HG02840 (cell line): ENCODE measurements around the gene TMEM44.
"Not testable (repeated sequence)": the region's sequence is repeated elsewhere in the genome, so short reads cannot be mapped to it uniquely, and the experiment has no call there.

ENCODE experiments used
- ATAC-seq: cut with Tn5 transposase; IDR thresholded peaks from one replicate; pipeline ENCODE4 v1.9.1; 2021; ENCODE audit warnings: mild to moderate bottlenecking, moderate library complexity, moderate number of reproducible peaks; ENCODE audit not compliant: unreplicated experiment, low FRiP score

TMEM44 gene

DNA sequence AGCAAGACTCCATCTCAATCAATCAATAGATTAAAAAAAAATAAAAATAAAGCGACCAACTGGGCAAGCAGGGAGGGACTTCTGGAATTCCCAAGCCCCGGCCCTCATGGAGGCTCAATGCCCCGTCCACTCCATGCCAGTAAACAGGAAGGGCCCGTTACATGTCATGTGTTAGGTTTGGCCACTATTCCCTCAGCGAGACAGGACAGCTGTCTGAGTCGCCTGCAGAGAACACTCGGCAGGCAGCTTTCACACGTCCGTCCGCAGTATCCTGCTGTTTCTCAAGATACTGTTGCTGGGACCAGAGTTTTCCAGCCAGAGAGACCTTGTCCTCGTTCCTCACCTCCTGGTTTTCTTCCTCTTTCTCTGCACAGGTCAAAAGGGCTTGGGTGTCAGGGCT, 18.0 kb downstream of the TMEM44 start:
- no peak for ATAC-seq

GRCh38 chr3:194612221-194612620, 21.0 kb downstream of the TMEM44 start:
- ATAC-seq: no peak

DNA sequence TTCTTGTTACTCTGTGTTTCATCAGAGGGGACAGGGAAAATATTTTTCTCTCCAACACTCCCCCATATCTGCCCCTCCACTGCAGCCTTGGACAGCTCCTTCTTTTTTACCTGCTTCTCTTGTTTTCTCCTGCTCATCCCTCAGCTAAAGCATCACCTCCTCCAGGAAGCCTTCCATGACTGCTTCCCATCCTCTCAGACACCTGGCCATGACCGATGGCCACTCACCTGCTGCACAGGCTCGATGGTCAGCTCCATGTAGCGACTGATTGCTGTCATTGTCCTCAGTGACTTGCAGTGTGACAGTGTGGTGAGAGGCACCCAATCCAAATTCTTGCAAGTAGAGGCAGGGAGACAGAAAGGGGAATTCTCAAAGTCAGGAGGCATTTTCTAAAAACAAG, 22.5 kb downstream of the TMEM44 start:
- ATAC-seq: no peak

- no peak for ATAC-seq
Observed at GRCh38 chr3:194609601-194610000, 23.6 kb downstream of the TMEM44 start.

- ATAC-seq: no peak
Observed at GRCh38 chr3:194608981-194609380, 24.2 kb downstream of the TMEM44 start.

DNA sequence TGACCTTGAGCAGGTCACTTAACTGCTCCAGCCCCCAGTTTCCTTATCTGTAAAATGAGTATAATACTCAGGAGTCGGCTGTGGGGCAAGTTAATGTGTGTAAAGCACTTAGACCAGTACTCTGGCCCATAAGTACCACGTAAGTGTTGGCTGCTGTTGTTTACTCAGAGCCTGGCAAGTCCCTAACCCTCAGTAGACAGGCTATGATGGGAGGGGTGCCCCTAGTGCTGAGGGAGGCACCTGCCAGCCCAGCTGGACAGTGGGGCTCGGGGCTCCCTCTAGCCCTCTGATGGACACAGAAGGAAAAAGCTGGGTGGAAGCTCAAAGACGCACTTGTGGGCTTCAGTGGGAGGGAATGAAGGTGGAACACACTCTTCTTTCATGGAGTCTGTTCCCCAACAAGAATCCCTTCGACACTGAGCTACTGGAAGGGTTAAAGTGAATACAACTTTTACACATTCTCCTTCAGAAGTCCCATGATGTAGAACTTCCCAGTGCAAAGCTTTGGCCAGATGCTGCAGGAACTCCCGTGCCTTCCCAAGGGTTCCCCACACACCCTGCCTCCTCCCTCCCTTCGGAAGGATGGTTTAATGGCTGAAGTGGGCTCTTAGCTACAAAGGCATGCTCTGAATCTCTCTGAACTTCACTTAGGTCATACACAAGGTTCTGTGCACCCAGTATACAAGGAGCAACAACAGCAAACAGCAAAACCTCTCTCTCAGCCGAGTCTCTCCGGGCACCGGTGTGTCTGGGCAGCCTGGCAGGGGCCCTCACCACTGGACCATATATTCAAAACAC, 25.4 kb downstream of the TMEM44 start:
- ATAC-seq: no peak

DNA sequence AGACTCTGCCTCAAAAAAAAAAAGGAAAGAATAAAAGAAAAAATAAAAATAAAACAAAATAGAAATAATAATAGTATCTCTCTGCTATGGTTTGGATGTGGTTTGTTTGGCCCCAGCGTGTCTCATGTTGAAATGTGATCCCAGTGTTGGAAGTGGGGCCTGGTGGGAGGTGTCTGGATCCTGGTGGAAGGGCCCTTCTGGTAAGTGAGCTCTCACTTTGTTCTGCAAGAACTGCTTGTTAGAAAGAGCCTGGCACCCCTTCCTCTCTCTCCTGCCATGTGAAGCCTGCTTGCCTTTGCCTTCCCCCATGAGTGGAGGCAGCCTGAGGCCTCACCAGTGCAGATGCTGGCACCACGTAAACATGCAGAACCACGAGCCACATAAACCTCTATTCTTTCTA, 26.3 kb downstream of the TMEM44 start:
- ATAC-seq: no peak

GRCh38 chr3:194606163-194606562, 27.1 kb downstream of the TMEM44 start:
- ATAC-seq: no peak

DNA sequence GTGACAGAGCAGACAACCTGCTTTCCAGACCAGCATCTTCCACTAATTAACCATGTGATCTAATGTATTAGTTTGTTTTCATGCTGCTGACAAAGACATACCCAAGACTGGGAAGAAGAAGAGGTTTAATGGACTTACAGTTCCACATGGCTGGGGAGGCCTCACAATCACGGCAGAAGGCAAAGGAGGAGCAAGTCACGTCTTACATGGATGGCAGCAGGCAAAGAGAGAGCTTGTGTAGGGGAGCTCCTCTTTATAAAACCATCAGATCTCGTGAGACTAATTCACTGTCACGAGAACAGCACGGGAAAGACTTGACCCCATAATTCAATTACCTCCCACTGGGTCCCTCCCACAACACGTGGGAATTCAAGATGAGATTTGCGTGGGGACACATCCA, 27.9 kb downstream of the TMEM44 start:
- ATAC-seq: not testable (repeated sequence)

GRCh38 chr3:194604837-194605236, 28.4 kb downstream of the TMEM44 start:
- no peak for ATAC-seq

DNA sequence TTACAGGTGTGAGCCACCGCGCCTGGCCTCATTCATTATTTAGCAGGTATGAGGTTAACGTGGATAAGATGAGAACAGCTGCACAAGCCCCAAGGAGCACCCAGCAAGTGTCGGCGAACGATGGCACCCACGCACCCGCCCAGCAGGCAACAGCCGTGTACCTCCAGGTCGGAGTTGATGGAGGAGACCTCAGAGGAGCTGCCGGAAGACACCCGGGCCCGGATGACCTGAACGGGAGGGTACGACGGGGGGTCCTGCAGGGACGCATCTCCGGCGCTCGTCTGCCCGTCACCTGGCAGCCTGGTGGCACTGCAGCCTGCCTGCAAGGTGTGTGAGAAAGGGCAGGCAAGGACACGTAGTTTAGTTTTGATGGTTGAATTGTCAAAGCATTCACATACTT, 29.1 kb downstream of the TMEM44 start:
- ATAC-seq: no peak

DNA sequence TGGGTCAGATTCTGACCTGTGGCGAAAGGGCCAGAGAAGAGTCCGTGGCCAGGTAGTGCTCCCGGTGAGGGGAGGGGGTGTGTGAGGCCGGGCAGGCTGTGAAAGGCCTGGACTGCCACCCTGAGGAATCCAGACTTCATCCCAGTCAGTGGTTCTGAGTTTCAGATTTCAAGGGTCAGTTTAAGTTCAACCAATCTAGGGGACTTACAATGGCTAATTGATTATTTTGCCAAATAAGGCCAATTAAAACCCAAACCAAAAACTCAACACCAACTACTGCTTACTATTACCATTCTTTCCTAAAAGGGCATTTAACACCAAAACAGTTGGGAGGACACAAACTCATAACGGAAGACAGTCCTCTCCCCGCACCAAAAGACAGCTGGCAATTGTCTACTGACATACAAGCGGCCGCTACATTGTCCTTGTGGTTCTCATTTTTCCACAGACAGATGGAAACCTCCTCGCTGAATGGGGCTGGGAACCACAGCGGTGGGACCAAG, 30.5 kb downstream of the TMEM44 start:
- no peak for ATAC-seq

- ATAC-seq: no peak
Observed at GRCh38 chr3:194598771-194599557, 34.3 kb downstream of the TMEM44 start.

- ATAC-seq: no peak
Observed at GRCh38 chr3:194596906-194597305, 36.3 kb downstream of the TMEM44 start.

DNA sequence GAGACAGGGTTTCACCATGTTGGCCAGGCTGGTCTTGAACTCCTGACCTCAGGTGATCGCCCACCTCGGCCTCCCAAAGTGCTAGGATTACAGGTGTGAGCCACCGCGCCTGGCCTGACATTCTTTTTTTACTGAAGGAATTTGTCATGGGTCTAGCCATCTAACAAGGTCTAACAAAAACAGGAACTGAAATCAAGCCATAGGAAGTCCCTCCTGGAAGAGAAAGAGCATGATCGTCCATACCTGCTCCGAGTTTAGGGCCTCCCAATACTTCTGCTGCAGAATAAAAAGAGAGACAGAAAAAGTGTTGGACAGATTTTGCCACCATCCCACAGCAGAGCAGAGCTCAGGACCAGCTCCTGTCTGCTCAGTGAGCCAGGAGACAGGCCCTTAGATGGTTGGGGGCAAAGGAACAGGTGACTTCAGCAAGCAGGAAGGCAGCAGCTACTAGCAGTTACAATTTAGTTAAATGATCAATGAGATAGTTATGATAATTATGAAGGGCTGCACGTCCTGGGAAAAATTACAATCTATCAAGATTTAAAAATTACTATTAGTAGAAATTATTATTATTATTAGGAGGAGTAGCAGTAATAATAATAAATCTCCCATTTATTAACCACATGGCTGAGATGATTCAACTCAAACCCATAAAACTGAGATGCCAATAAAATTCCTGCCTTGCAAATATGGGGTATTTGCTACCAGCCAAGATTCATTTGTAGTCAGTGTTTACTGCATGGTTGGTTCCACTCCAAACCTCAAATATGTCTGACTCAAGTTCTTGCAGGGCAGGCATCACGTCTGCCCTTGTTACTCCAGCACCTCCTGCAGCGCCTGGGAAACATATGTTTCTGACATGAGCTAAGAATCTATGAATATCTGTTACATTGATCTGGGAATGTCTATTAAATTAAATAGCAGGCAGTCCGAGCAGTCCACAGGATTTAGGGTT, 40.1 kb downstream of the TMEM44 start:
- ATAC-seq: no peak

- ATAC-seq: no peak
Observed at GRCh38 chr3:194588741-194589140, 44.5 kb downstream of the TMEM44 start.

- ATAC-seq: no peak
Observed at GRCh38 chr3:194588236-194588635, 45.0 kb downstream of the TMEM44 start.

GRCh38 chr3:194587438-194587931, 45.7 kb downstream of the TMEM44 start:
- no peak for ATAC-seq

DNA sequence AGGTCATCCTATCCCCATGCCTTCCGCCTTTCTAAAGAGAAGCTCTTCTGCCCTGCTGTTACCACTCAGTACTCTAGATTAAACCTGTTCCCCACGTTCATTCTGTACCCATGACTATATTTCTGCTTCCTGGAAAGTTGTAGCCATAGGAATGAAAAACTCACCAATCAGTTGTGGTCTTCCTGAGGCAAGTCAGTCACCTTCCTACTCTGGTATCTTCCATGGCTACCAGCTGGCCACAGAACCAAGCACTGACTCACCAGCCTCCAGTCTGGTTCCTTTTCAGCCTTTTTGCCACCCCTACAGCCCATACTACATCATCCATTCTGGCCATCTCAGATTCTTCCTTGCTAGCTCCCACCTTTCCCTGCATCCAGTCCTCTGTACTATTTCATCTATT, 46.4 kb downstream of the TMEM44 start:
- no peak for ATAC-seq

DNA sequence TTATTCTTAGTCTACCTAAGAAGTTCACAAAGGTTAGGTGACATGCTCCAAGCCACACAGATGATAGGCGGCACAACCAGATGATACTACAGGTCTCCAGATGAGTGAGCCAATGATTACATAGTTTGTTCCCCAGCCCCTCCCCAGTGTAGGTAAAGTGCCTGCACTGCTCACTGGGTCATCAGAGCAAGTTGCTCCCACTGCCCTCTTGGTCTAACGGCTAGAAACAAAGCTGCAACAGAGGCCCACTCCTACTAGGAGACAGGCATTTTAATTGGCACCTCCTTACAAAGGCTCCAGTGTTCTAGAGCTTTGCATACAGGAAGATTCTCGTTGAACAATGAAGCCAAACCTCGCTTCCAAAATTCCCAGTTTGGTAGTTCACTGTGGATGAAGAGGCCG, 47.3 kb downstream of the TMEM44 start:
- no peak for ATAC-seq
